GM10248 (cell line): ENCODE results near the gene LPCAT1.

Experiments used
- CTCF ChIA-PET: fragments of 300-600 bp; sonication (Branson Sonifier 250); formaldehyde crosslinking; extraction: SDS; loops from one replicate; lab custom pipeline; 2021; ENCODE audit warnings: antibody characterized with exemption; lab: Yijun Ruan, JAX
- POLR2A ChIA-PET: fragments of 350-650 bp; sonication (Branson Sonifier 250); formaldehyde crosslinking; extraction: SDS; loops from one replicate; lab custom pipeline; 2020; ENCODE audit warnings: antibody characterized with exemption; lab: Yijun Ruan, JAX
- DNase-seq: peaks from one replicate; pipeline ENCODE4 v3.0.0; 2012; ENCODE audit errors: extremely low spot score
- CTCF ChIP-seq: IDR thresholded peaks from 2 replicates; pipeline ENCODE4 v1.5.1; 2012; ENCODE audit warnings: mild to moderate bottlenecking, low read depth; ENCODE audit errors: extremely low read depth, missing control alignments, control extremely low read depth

LPCAT1 gene

GRCh38 chr5:1483856-1484729 lies 39.7 kb downstream of the LPCAT1 start:
- TF ChIP-seq CTCF = no peak
- CTCF ChIA-PET = interaction anchor here (0.8 to 4.6 kb wide), 12 partner anchors 9 to 161 kb away, joined by 3 to 14 read pairs (median 4); no protein-coding TSS in a partner anchor
- POLR2A ChIA-PET = interaction anchor here (0.9 to 4.0 kb wide), 7 partner anchors 9 to 38 kb away, joined by 3 to 29 read pairs (median 4); no protein-coding TSS in a partner anchor
- no peak for DNase-seq

GRCh38 chr5:1483064-1483463 lies 40.7 kb downstream of the LPCAT1 start:
- TF ChIP-seq CTCF = no peak
- no peak for DNase-seq
- ChIA-PET CTCF (interaction anchor here (1.2 to 4.6 kb wide), 5 partner anchors 9 to 162 kb away, joined by 3 to 14 read pairs (median 5); no protein-coding TSS in a partner anchor), POLR2A (interaction anchor here (1.3 to 1.6 kb wide), 2 partner anchors 10 to 16 kb away, joined by 3 to 6 read pairs; no protein-coding TSS in a partner anchor)

- TF ChIP-seq CTCF = no peak
- CTCF ChIA-PET = interaction anchor here (1.5 to 4.6 kb wide), 2 partner anchors 10 to 12 kb away, joined by 4 to 12 read pairs; no protein-coding TSS in a partner anchor
- POLR2A ChIA-PET = interaction anchor here (1.0 to 2.2 kb wide), 3 partner anchors 8 to 20 kb away, joined by 3 to 10 read pairs (median 4); no protein-coding TSS in a partner anchor
- no peak for DNase-seq
These were observed 41.8 kb downstream of the LPCAT1 start for GRCh38 chr5:1481959-1482331.

GRCh38 chr5:1481266-1481958 lies 42.3 kb downstream of the LPCAT1 start:
- no peak for DNase-seq
- TF ChIP-seq CTCF = no peak
- CTCF ChIA-PET = interaction anchor here (1.5 to 4.6 kb wide), 2 partner anchors 11 kb away, joined by 4 to 12 read pairs; no protein-coding TSS in a partner anchor
- POLR2A ChIA-PET = interaction anchor here (1.0 to 2.2 kb wide), 3 partner anchors 8 to 21 kb away, joined by 3 to 10 read pairs (median 4); no protein-coding TSS in a partner anchor

GRCh38 chr5:1480806-1481205 lies 43.0 kb downstream of the LPCAT1 start:
- no peak for TF ChIP-seq CTCF
- POLR2A ChIA-PET = interaction anchor here (0.6 to 2.2 kb wide), 6 partner anchors 9 to 25 kb away, joined by 3 to 10 read pairs (median 4); no protein-coding TSS in a partner anchor
- CTCF ChIA-PET = interaction anchor here (0.9 to 2.7 kb wide), 13 partner anchors 9 to 164 kb away, joined by 3 to 26 read pairs (median 6); no protein-coding TSS in a partner anchor
- no peak for DNase-seq

- ChIA-PET POLR2A (interaction anchor here (0.6 to 2.2 kb wide), 6 partner anchors 10 to 72 kb away, joined by 3 to 10 read pairs (median 4); no protein-coding TSS in a partner anchor), CTCF (interaction anchor here (0.8 to 2.7 kb wide), 21 partner anchors 9 to 165 kb away, joined by 3 to 26 read pairs (median 4); no protein-coding TSS in a partner anchor)
- no peak for TF ChIP-seq CTCF
- DNase-seq = no peak
These were observed 43.5 kb downstream of the LPCAT1 start for GRCh38 chr5:1480217-1480616.
